SK-N-SH (cell line): ENCODE data around the gene SNRNP200. TPM values are rescaled to one million over a fixed set of nuclear protein-coding genes. Genes with fewer than 3 reads are reported as not detected.

ENCODE experiments used
- CTCF ChIA-PET: fragments of 300-600, 350-600 bp; formaldehyde crosslinking; extraction: SDS; loops from one replicate; lab custom pipeline; 2021; lab: Yijun Ruan, JAX
- POLR2A ChIA-PET: fragments of 350-600 bp; sonication (Branson Sonifier 250); formaldehyde crosslinking; extraction: SDS; loops from one replicate; lab custom pipeline; 2020; ENCODE audit warnings: antibody characterized with exemption, inconsistent platforms; lab: Yijun Ruan, JAX
- DNase-seq: peaks from one replicate; pipeline ENCODE4 v3.0.0; 2012
- H2AFZ ChIP-seq: fragments of 200-600 bp; sonication (generic); 2 replicates; pipeline ENCODE4 v1.8.1; 2016; ENCODE audit warnings: antibody characterized with exemption, mild to moderate bottlenecking, low read depth
- H3F3A ChIP-seq: fragments of 200-600 bp; sonication (generic); replicated peaks from 2 replicates; pipeline ENCODE3; 2016; ENCODE audit warnings: antibody characterized with exemption, mild to moderate bottlenecking; ENCODE audit not compliant: insufficient read depth
- H3K27ac ChIP-seq, 2 experiments: fragments of 200-500 bp in 1 of 2; fragments of 200-600 bp in 1 of 2; sonication (Bioruptor generic) in 1 of 2; sonication (generic), shearing (Covaris generic) in 1 of 2; 2 replicates each; pipeline versions ENCODE4 v1.5.1 to v1.6.1; 2014 to 2016; ENCODE audit warnings: low read depth in 2 of 2, inconsistent platforms in 1 of 2, low read length in 1 of 2, mild to moderate bottlenecking in 1 of 2, mixed read lengths in 1 of 2
- H3K27me3 ChIP-seq: fragments of 200-600 bp; sonication (generic), shearing (Covaris generic); 2 replicates; pipeline ENCODE4 v1.6.1; 2016; ENCODE audit warnings: mixed run types; ENCODE audit not compliant: insufficient read depth
- H3K36me3 ChIP-seq, 2 experiments: fragments of 200-500 bp in 1 of 2; fragments of 200-600 bp in 1 of 2; sonication (Bioruptor generic) in 1 of 2; sonication (generic) in 1 of 2; replicated peaks in 1 of 2; 2 replicates each; pipeline versions ENCODE3 to v1.5.1; 2014 to 2016; ENCODE audit warnings: low read length in 1 of 2, mild to moderate bottlenecking in 1 of 2; ENCODE audit not compliant: insufficient read depth in 2 of 2, control insufficient read depth in 1 of 2
- H3K4me1 ChIP-seq, 2 experiments: fragments of 200-500 bp in 1 of 2; fragments of 200-600 bp in 1 of 2; sonication (Bioruptor generic) in 1 of 2; sonication (generic), shearing (Covaris generic) in 1 of 2; 2 replicates each; pipeline versions ENCODE4 v1.5.1 to v1.6.1; 2014 to 2016; ENCODE audit warnings: low read depth in 1 of 2, low read length in 1 of 2, mixed run types in 1 of 2; ENCODE audit not compliant: insufficient read depth in 2 of 2, control insufficient read depth in 1 of 2
- H3K4me2 ChIP-seq: fragments of 200-600 bp; sonication (generic), shearing (Covaris generic); 2 replicates; pipeline ENCODE4 v1.6.1; 2017; ENCODE audit warnings: mixed run types
- H3K4me3 ChIP-seq, 2 experiments: fragments of 200-500 bp in 1 of 2; fragments of 200-600 bp in 1 of 2; sonication (Bioruptor generic) in 1 of 2; sonication (generic), shearing (Covaris generic) in 1 of 2; 2 replicates each; pipeline versions ENCODE4 v1.5.1 to v1.8.1; 2014 to 2016; ENCODE audit warnings: low read depth in 2 of 2, inconsistent platforms in 1 of 2, low read length in 1 of 2, mild to moderate bottlenecking in 1 of 2, mixed read lengths in 1 of 2, moderate library complexity in 1 of 2
- H3K79me2 ChIP-seq: fragments of 200-600 bp; sonication (generic); 2 replicates; pipeline ENCODE4 v1.8.1; 2017; ENCODE audit warnings: mild to moderate bottlenecking; ENCODE audit not compliant: insufficient read depth
- H3K9ac ChIP-seq: fragments of 200-600 bp; sonication (generic); 2 replicates; pipeline ENCODE4 v1.6.1; 2017; ENCODE audit warnings: mixed run types
- H3K9me2 ChIP-seq: fragments of 200-600 bp; sonication (generic); 2 replicates; pipeline ENCODE4 v1.6.1; 2017; ENCODE audit warnings: mixed run types
- H3K9me3 ChIP-seq: fragments of 200-600 bp; sonication (generic); 2 replicates; pipeline ENCODE4 v1.6.1; 2017; ENCODE audit warnings: mixed run types, mild to moderate bottlenecking, moderate library complexity
- H4K20me1 ChIP-seq: fragments of 200-600 bp; sonication (generic); 2 replicates; pipeline ENCODE4 v1.6.1; 2017; ENCODE audit warnings: mild to moderate bottlenecking, mixed run types; ENCODE audit not compliant: insufficient read depth
- CTCF ChIP-seq: fragments of 200-600 bp; sonication (generic); IDR thresholded peaks from 2 replicates; pipeline ENCODE4 v1.6.1; 2017; ENCODE audit warnings: antibody characterized with exemption, mild to moderate bottlenecking, moderate library complexity
- FOXJ3 ChIP-seq: sonication (generic); formaldehyde crosslinking; IDR thresholded peaks from 2 replicates; pipeline ENCODE4 v1.5.1; 2020; ENCODE audit warnings: mild to moderate bottlenecking, missing genetic modification reagents
- MEF2A ChIP-seq: IDR thresholded peaks from 2 replicates; pipeline ENCODE4 v1.4.0; 2012; ENCODE audit warnings: low read depth, borderline replicate concordance
- MXI1 ChIP-seq: IDR thresholded peaks from 2 replicates; pipeline ENCODE4 v1.6.1; 2012; ENCODE audit warnings: mild to moderate bottlenecking, low read depth, low read length, improper control_type of control experiment
- RAD21 ChIP-seq: IDR thresholded peaks from 2 replicates; pipeline ENCODE4 v1.6.1; 2012; ENCODE audit warnings: mild to moderate bottlenecking, low read length
- RXRA ChIP-seq: IDR thresholded peaks from 2 replicates; pipeline ENCODE4 v1.4.0; 2012; ENCODE audit warnings: low read depth, mild to moderate bottlenecking, borderline replicate concordance
- SMC3 ChIP-seq: IDR thresholded peaks from 2 replicates; pipeline ENCODE4 v1.6.1; 2012; ENCODE audit warnings: low read depth, low read length, improper control_type of control experiment
- WGBS: methylation state at CpG from one replicate; pipeline ENCODE4 v1.1.6; 2017; ENCODE audit warnings: low lambda C conversion rate; 5-methylcytosine and 5-hydroxymethylcytosine counted together
- polyA plus RNA-seq, 3 experiments: library from polyadenylated mRNA; depleted of rRNA; stranded (reverse); fragments of >200 nt; gene quantifications; 2 replicates each; pipeline ENCODE4 v1.2.3, GENCODE V29; 2012

SNRNP200 gene
- polyA plus RNA-seq, 1 of the 3 experiments (the other 2 are of a cell fraction), result 165 TPM

GRCh38 chr2:96265349-96265839 lies 40.0 kb downstream of the SNRNP200 start:
- H3K27me3 ChIP-seq, result no peaks in the 10 kb centered on the region
- H3F3A ChIP-seq, result peaks cover 19% of the 10 kb centered on the region
- peaks cover 85% of the 10 kb centered on the region for H3K79me2 ChIP-seq
- CTCF ChIA-PET, result interaction anchor here (1.0 to 2.1 kb wide), 11 partner anchors 10 to 273 kb away, joined by 3 to 8 read pairs (median 4); partner anchors contain the start of gene SNRNP200
- TF ChIP-seq MXI1, result 0 out of 2 replicates have a peak, but pooled peaks have one; percentile 14
- TF ChIP-seq FOXJ3 (CRISPR knock-in tag), result no peak
- TF ChIP-seq, all 33 proteins: peak for 1
- H3K9me2 ChIP-seq, result no peaks in the 10 kb centered on the region
- peak overlapping the region; percentile 71 to 79 for H3K27ac ChIP-seq
- POLR2A ChIA-PET, result interaction anchor here (0.6 to 1.6 kb wide), 4 partner anchors 40 to 273 kb away, joined by 3 to 4 read pairs (median 4); partner anchors contain the start of genes SNRNP200 and STARD7
- peak overlapping the region; percentile 83 for H3K9ac ChIP-seq
- H3K9me3 ChIP-seq, result no peaks in the 10 kb centered on the region
- WGBS, result 3% methylated on average over 17 of the region's 49 CpGs
- H3K4me2 ChIP-seq, result peak overlapping the region; percentile 96
- H3K36me3 ChIP-seq, result peaks cover 31% of the 10 kb centered on the region in 2 experiments
- DNase-seq, result peak; percentile 88
- H2AFZ ChIP-seq, result peak overlapping the region; percentile 68; the same call in 1 of the 2 replicates
- peak overlapping the region; percentile 73 to 96 for H3K4me3 ChIP-seq
- peaks cover 24 to 32% of the 10 kb centered on the region in 2 experiments; a peak in 3 of 4 replicates for H3K4me1 ChIP-seq
- H4K20me1 ChIP-seq, result peaks cover 41% of the 10 kb centered on the region

- CTCF ChIA-PET, result interaction anchor here (0.6 to 2.1 kb wide), 14 partner anchors 9 to 272 kb away, joined by 3 to 8 read pairs (median 4); partner anchors contain the start of gene SNRNP200
These were observed 40.5 kb downstream of the SNRNP200 start for GRCh38 chr2:96264656-96265348.

More at GRCh38 chr2:96264656-96265348, 40.5 kb downstream of the SNRNP200 start:
- Histone ChIP-seq H3K27me3 (no peaks in the 10 kb centered on the region), H3K9me2 (no peaks in the 10 kb centered on the region), H3K4me3 (peak overlapping the region; percentile 73 to 96), H3K79me2 (peaks cover 88% of the 10 kb centered on the region), H3K27ac (peak overlapping the region; percentile 44 to 79; a peak in 3 of 4 replicates), H3K36me3 (peaks cover 28 to 29% of the 10 kb centered on the region in 2 experiments), H3K9ac (peak overlapping the region; percentile 83), H3K9me3 (no peaks in the 10 kb centered on the region), H3K4me2 (peak overlapping the region; percentile 96), H4K20me1 (peaks cover 47% of the 10 kb centered on the region), H3K4me1 (peaks cover 28 to 38% of the 10 kb centered on the region in 2 experiments), H3F3A (peaks cover 21% of the 10 kb centered on the region), H2AFZ (no peak overlapping the region)
- POLR2A ChIA-PET, result interaction anchor here (1.1 kb wide), 1 partner anchor 41 kb away, joined by 4 read pairs; the partner anchor contains the start of gene SNRNP200
- WGBS, result 30% methylated on average over 16 of the region's 33 CpGs
- DNase-seq, result peak; percentile 69
- TF ChIP-seq MEF2A, result no peak
- peak; percentile 59 for TF ChIP-seq CTCF
- TF ChIP-seq SMC3, result peak; percentile 53; the same call in 1 of the 2 replicates
- peak; percentile 38 for TF ChIP-seq RAD21
- TF ChIP-seq RXRA, result no peak
